Keratinocyte (primary cell): ENCODE results near the gene VILL. TPM values are rescaled to one million over a fixed set of nuclear protein-coding genes. Genes with fewer than 3 reads are reported as not detected.

Source experiments
- DNase-seq: peaks from one replicate; pipeline ENCODE4 v3.0.0-alpha.2; 2011; ENCODE audit warnings: low read depth, missing footprints, low spot score
- FAIRE-seq: peaks from 2 replicates; lab custom pipeline; 2011; peaks lifted over from hg19 to GRCh38; lab: Jason Lieb, UNC
- H2AFZ ChIP-seq: 2 replicates; pipeline ENCODE4 v1.6.0; 2012; ENCODE audit warnings: low read length, control low read depth, inconsistent platforms; ENCODE audit not compliant: control insufficient read depth
- H3K27ac ChIP-seq: 2 replicates; pipeline ENCODE4 v1.5.1; 2011; ENCODE audit warnings: low read length; ENCODE audit not compliant: control insufficient read depth, insufficient read depth
- H3K27me3 ChIP-seq: 3 replicates; pipeline ENCODE4 v1.6.0; 2011; ENCODE audit warnings: low read length; ENCODE audit not compliant: control insufficient read depth, insufficient read depth; ENCODE audit errors: extremely low read depth
- H3K36me3 ChIP-seq, 2 experiments: 2 replicates in 1 of 2; 3 replicates in 1 of 2; pipeline ENCODE4 v1.5.1; 2011; ENCODE audit warnings: low read length in 2 of 2, mild to moderate bottlenecking in 1 of 2; ENCODE audit not compliant: control insufficient read depth in 2 of 2, insufficient read depth in 2 of 2; ENCODE audit errors: extremely low read depth in 1 of 2
- H3K4me1 ChIP-seq: 3 replicates; pipeline ENCODE4 v1.5.1; 2011; ENCODE audit warnings: low read length; ENCODE audit not compliant: control insufficient read depth, insufficient read depth; ENCODE audit errors: extremely low read depth
- H3K4me2 ChIP-seq: 3 replicates; pipeline ENCODE4 v1.6.0; 2011; ENCODE audit warnings: low read depth, low read length; ENCODE audit not compliant: control insufficient read depth, insufficient read depth; ENCODE audit errors: extremely low read depth
- H3K4me3 ChIP-seq, 3 experiments: fragments of 200-600 bp in 1 of 3; sonication (generic) in 1 of 3; 2 replicates in 2 of 3; 3 replicates in 1 of 3; pipeline ENCODE4 v1.5.1; 2011 to 2016; ENCODE audit warnings: low read length in 3 of 3, mild to moderate bottlenecking in 3 of 3, control low read depth in 2 of 3, inconsistent platforms in 1 of 3, low read depth in 1 of 3, mixed read lengths in 1 of 3, mixed run types in 1 of 3, moderate library complexity in 1 of 3; ENCODE audit not compliant: control insufficient read depth in 2 of 3, insufficient read depth in 2 of 3; ENCODE audit errors: extremely low read depth in 1 of 3
- H3K79me2 ChIP-seq: 2 replicates; pipeline ENCODE4 v1.6.0; 2012; ENCODE audit warnings: low read length; ENCODE audit not compliant: control insufficient read depth, insufficient read depth
- H3K9ac ChIP-seq: 3 replicates; pipeline ENCODE4 v1.6.0; 2011; ENCODE audit warnings: low read length; ENCODE audit not compliant: control insufficient read depth, insufficient read depth; ENCODE audit errors: extremely low read depth
- H3K9me1 ChIP-seq: 3 replicates; pipeline ENCODE4 v1.6.0; 2011; ENCODE audit warnings: low read length; ENCODE audit not compliant: control insufficient read depth, insufficient read depth; ENCODE audit errors: extremely low read depth
- H3K9me3 ChIP-seq: 2 replicates; pipeline ENCODE4 v1.5.1; 2012; ENCODE audit warnings: low read depth, low read length; ENCODE audit not compliant: control insufficient read depth
- H4K20me1 ChIP-seq: 3 replicates; pipeline ENCODE4 v1.6.0; 2011; ENCODE audit warnings: low read length; ENCODE audit not compliant: control insufficient read depth, insufficient read depth; ENCODE audit errors: extremely low read depth
- CTCF ChIP-seq, 3 experiments: IDR thresholded peaks in 1 of 3; conservative IDR thresholded peaks in 1 of 3; optimal IDR thresholded peaks in 1 of 3; 2 replicates in 2 of 3; 3 replicates in 1 of 3; pipeline versions ENCODE3 to v1.5.1; 2011; ENCODE audit warnings: low read length in 3 of 3, mild to moderate bottlenecking in 3 of 3, moderate library complexity in 2 of 3, control low read depth in 1 of 3, inconsistent platforms in 1 of 3; ENCODE audit not compliant: insufficient read depth in 2 of 3; ENCODE audit errors: extremely low read depth in 1 of 3
- EZH2 ChIP-seq: IDR thresholded peaks from one replicate; pipeline ENCODE4 v1.6.1; 2012; ENCODE audit warnings: inconsistent platforms, mild to moderate bottlenecking, low read length, moderate library complexity
- dilution Hi-C: fragments of 300-500 bp; cut with MboI; formaldehyde crosslinking; loops from one replicate; pipeline ENCODE4 v1.7.0; 2020; ENCODE audit warnings: low sequenced_read_pairs; ENCODE audit not compliant: extremely low pct_ligation_motif_present
- polyA plus RNA-seq, 5 experiments: library from polyadenylated mRNA; depleted of rRNA in 3 of 5; stranded (reverse) in 3 of 5; stranded (forward) in 1 of 5; unstranded in 1 of 5; fragments of >200 nt; gene quantifications; 1 replicate in 1 of 5; 2 replicates in 3 of 5; 3 replicates in 1 of 5; pipeline versions ENCODE4 v1.2.1 to v1.2.3, GENCODE V29; 2011 to 2012; ENCODE audit warnings: missing spikeins in 2 of 5, low read depth in 1 of 5, low replicate concordance in 1 of 5

The VILL gene
- polyA plus RNA-seq, 1 donor (not counting 4 experiments of a cell fraction or from before 2014, with no cell fraction given) = 2.1 TPM

- no peak for FAIRE-seq
- no peak for DNase-seq
- dilution Hi-C loops = no loop called here
- no peak overlapping the region for H3K27ac ChIP-seq
- peaks cover 13 to 27% of the 10 kb centered on the region in 2 experiments for H3K36me3 ChIP-seq
- H3K9me3 ChIP-seq = peaks cover 4% of the 10 kb centered on the region
- H3K4me1 ChIP-seq = no peaks in the 10 kb centered on the region
- H3K4me3 ChIP-seq = no peak overlapping the region
- no peaks in the 10 kb centered on the region for H3K27me3 ChIP-seq
- TF ChIP-seq EZH2 = no peak
- no peak for TF ChIP-seq CTCF (optimal IDR thresholded peaks at IDR 0.05 in 1 of 3, IDR thresholded peaks at IDR 0.05 in 1 of 3, conservative IDR thresholded peaks at IDR 0.05 in 1 of 3; ENCODE audit: extremely low read depth in 1 of 3, insufficient read depth in 2 of 3, low read length in 3 of 3)
- no peaks in the 10 kb centered on the region for H3K9me1 ChIP-seq
- no peak overlapping the region for H3K4me2 ChIP-seq
- no peak overlapping the region for H3K9ac ChIP-seq
- H2AFZ ChIP-seq = no peak overlapping the region
- no peaks in the 10 kb centered on the region for H4K20me1 ChIP-seq
- no peaks in the 10 kb centered on the region for H3K79me2 ChIP-seq
These were observed 26.4 kb downstream of the VILL start for GRCh38 chr3:38016847-38017444.

- no peaks in the 10 kb centered on the region for H3K9me1 ChIP-seq
- H3K9ac ChIP-seq = no peak overlapping the region
- no peak for FAIRE-seq
- no peaks in the 10 kb centered on the region for H3K4me1 ChIP-seq
- H2AFZ ChIP-seq = no peak overlapping the region
- H4K20me1 ChIP-seq = no peaks in the 10 kb centered on the region
- no peaks in the 10 kb centered on the region for H3K27me3 ChIP-seq
- H3K9me3 ChIP-seq = peaks cover 4% of the 10 kb centered on the region
- dilution Hi-C loops = no loop called here
- TF ChIP-seq CTCF (optimal IDR thresholded peaks at IDR 0.05 in 1 of 3, IDR thresholded peaks at IDR 0.05 in 1 of 3, conservative IDR thresholded peaks at IDR 0.05 in 1 of 3; ENCODE audit: extremely low read depth in 1 of 3, insufficient read depth in 2 of 3, low read length in 3 of 3) = no peak
- no peak for TF ChIP-seq EZH2
- peaks cover 13 to 27% of the 10 kb centered on the region in 2 experiments for H3K36me3 ChIP-seq
- no peak overlapping the region for H3K4me2 ChIP-seq
- no peak overlapping the region for H3K27ac ChIP-seq
- no peak overlapping the region for H3K4me3 ChIP-seq
- no peaks in the 10 kb centered on the region for H3K79me2 ChIP-seq
- no peak for DNase-seq
These were observed 27.1 kb downstream of the VILL start for GRCh38 chr3:38017445-38018295.
